HL-60/S4 (cell line): ENCODE results near the gene WFDC1.

Experiments used
- in situ Hi-C: fragments of 300-500 bp; cut with MboI; formaldehyde crosslinking; loops from 2 replicates; pipeline ENCODE4 v1.14.3; 2022; ENCODE audit warnings: low sequenced_read_pairs

The WFDC1 gene, protein sequence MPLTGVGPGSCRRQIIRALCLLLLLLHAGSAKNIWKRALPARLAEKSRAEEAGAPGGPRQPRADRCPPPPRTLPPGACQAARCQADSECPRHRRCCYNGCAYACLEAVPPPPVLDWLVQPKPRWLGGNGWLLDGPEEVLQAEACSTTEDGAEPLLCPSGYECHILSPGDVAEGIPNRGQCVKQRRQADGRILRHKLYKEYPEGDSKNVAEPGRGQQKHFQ

DNA sequence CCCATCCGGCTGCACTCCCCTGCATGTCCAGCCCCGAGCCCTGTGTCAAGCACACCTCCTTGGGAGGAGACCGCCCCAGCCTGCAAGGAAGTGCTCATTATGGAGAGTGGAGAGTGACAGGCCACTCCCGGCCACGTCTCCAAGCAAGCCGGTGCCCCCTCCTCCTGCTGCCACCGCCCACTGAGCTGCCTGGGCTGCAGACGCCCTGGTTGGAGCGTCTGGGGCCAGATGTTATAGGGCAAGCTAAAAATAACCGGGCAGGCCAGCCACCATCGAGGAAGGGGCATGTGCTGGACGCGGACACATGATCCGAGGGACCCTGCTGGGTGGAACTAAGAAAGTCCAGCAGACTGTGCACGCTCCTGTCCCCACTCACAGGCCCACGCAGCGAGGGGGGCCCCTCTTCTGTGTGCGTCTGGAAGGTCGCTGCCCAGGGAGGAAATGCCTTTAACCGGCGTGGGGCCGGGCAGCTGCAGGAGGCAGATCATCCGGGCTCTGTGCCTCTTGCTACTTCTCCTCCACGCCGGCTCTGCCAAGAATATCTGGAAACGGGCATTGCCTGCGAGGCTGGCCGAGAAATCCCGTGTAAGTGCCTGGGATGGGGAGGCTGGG is at the start of gene WFDC1:
TSS of gene WFDC1 (plus strand) at position 348 of the 612 bp plus-strand sequence. CDS start at position 442, 94 bp downstream.
- in situ Hi-C loops: loop anchor here (25.0 kb wide), 1 partner anchor 193 kb away; no protein-coding TSS in a partner anchor

DNA sequence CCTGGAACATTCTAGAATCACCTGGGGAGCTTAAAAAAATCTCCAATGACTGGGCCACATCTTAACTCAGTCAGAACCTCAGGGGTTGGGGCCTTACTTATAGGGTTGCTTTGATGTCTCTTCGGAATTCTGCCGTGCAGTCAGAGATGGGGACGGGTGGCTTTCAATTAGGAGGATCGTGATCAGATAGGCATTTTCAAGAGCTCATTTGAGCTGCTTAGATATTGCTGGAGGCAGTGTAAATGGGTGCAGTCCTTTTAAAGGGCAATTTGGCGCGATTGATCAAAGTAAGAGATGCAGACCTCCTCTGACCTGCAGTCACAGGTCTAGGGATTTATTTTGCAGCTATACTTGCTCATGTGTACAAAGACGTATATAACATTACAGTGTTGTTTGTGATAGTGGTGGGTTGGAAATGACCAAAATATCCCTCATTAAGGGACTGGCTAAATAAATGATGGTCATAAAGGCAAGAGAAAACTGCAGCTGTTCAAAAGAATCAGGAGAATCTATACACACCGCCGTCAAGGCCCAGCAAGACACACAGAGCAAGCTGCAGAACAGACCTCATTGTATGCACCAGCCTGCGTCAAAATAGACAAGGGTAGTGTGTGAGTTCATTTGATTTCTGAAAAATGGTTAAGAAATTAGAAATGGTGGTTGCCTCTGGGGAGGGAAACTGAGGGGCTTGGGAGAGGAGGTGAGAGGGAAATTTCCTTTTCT is 48.6 kb upstream of the WFDC1 start:
- in situ Hi-C loops: no loop called here

DNA sequence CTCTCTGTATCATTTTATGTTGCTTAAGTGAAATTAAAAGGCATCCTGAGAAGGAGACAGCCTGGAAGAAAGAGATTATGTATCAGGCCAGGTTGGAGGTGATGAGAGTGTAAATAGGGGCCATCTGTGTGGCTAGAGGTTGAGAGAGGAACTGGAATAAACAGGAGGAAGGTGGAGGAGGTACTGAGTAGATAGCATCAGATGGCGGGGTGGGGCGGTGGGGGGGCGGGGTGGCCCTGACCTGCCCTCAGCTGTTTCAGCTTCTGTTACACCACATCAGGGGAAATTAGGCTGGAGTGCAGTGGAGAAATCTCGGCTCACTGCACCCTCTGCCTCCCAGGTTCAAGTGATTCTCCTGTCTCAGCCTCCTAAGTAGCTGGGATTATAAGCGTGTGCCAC is 48.0 kb upstream of the WFDC1 start:
- in situ Hi-C loops: no loop called here

DNA sequence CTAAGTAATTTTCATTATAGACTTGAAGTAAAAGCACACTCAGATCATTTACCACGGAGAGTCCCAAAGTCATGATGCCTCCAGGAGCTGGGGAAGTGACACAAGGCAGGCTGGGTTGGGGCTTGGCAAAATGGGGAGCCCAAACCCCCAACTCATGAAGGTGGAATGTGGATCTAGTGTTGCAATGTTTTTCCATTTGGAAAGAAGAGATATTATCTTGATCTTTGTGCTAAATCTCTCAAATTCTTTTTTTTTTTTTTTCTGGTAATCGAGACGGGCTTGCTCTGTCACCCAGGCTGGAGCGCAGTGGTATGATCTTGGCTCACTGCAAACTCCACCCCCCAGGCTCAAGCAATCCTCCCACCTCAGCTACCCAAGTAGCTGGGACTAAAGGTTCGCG is 47.3 kb upstream of the WFDC1 start:
- in situ Hi-C loops: no loop called here

DNA sequence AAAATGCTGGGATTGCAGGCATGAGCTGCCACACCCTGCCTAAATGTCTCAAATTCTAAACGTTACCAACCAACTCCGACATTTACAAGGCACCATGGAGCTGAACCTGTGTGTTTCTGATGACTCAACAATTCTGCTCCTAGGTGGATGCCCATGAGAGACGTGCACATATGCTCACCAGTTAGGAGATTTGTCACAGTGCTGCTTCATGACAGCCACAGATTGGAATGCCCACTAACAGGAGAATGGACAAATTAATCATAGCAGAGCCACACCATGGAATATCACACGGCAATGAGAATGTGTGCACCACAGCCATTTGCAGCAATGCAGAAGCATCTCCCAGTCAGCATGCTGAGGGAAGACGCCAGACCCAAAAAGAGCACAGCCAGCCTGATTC is 46.8 kb upstream of the WFDC1 start:
- in situ Hi-C loops: no loop called here

DNA sequence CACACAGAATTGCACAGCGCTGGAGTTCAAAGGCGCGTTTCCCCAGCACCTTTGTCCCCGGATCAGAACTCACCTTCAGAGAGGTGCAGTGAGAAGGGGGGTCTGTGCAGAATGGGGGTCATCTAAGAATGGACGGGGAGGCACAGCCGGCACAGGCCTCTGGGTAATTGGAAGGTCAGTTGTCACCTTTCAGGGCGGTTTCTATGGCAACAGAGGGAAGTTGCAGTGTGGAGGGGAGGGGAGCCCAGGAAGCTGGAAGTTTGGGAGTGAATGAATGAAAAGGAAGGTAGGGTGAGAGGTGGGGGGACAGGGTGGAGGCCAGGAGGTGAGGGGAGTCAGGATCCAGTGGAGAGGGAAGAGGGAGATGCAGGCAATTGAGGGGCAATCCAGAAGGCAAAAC is 42.5 kb upstream of the WFDC1 start:
- in situ Hi-C loops: no loop called here

DNA sequence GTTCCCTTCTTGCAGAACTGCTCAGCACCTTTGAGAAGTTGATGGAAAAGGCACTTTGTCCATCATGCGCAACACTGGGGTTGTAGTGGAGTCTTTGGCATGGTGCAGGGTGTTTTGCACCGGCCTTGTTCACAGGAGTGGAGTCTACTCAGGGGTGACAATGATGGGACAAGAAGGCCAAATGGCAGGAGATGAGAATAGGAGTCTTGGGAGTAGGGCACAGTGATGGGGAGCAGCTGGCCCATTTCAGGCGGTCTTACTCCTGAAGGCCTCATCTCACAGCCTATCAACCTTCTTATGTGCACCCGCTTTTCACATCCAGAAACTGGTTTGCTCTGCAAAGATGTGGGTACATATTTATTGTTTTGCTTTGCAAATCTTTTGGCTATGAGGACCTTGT is 41.5 kb upstream of the WFDC1 start:
- in situ Hi-C loops: no loop called here

DNA sequence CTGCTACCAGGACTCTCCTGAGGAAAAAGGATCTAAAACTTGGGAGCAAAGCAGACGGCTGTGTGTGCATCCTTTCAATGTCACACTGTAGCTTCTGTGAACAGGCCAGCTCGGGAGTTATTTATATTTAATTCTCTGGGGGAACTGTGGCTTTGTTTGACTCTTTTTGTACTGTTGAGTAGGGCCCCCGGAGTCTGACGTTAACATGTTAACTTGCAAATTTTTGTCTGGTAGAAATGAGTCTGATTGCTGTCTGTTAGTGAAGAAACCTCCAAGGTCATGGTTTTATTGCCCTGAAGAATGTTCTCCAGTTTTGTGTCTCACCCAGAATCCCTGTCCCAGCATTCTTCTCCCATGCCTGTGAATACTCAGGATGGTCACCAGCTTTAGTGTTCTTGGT is 40.6 kb upstream of the WFDC1 start:
- in situ Hi-C loops: no loop called here

DNA sequence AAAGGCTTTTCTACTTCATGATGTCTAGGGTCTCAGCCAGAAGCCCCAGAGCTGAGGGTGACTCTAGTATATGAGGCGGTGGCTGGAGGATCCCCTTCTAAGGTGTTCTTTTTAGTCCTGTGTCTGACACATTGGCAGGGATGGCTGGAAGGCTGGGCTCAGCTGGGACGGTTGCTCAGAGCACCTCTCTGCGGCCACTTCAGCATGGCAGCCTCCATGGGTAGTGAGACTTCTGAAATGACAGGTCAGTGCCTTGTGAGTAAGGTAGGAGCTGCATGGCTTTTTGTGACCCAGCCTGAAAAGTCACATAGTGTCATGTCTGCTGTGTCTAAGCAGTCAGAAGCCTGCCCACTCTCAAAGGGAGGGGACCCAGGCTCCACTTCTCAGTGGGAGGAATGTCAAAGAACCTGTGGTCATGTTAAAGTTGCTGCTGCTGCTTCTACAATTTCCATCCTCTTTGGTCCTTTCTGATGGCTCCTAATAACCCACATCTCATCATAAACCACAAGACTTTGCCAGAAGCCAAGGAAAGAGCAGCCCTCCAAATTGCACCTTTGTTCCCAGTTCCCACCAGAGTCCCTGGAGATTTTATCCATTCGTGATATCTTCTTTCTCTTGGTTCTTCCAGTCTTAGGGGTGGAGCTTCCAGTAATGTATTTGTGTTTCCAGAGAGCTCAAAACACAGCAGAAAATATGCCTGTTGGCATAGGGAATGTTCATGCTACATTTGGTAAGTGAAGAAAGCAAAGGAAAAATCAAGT is 39.4 kb upstream of the WFDC1 start:
- in situ Hi-C loops: no loop called here

DNA sequence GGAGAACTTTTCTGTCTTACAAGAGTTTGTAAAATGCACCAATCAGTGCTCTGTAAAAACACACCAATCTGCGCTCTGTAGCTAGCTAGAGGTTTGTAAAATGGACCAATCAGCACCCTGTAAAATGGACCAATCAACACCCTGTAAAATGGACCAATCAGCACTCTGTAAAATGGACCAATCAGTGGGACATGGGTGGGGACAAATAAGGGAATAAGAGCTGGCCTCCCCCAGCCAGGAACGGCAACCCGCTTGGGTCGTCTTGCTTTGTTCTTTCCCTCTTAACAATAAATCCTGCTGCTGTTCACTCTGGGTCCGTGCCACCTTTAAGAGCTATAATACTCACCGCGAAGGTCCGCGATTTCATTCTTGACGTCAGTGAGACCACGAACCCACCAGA is 36.4 kb upstream of the WFDC1 start:
- in situ Hi-C loops: no loop called here

DNA sequence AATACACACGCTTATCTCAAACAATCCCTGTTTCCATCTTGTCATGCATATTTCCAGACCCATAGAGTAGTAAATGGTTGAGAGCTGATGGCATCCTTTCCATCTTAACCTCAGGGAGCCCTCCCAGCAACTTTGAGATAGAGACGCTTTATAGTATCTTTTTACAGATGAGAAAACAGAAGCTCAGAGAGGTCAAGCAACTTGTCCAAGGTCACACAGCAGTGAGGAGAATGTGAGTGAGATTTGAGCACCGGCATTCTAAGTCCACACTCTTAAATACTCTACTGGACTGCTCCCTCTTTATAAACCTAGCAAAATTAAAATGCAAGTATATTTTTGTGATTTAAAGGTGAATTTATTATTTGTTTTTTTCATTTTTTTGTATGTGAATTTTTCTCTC is 35.0 kb upstream of the WFDC1 start:
- in situ Hi-C loops: no loop called here

DNA sequence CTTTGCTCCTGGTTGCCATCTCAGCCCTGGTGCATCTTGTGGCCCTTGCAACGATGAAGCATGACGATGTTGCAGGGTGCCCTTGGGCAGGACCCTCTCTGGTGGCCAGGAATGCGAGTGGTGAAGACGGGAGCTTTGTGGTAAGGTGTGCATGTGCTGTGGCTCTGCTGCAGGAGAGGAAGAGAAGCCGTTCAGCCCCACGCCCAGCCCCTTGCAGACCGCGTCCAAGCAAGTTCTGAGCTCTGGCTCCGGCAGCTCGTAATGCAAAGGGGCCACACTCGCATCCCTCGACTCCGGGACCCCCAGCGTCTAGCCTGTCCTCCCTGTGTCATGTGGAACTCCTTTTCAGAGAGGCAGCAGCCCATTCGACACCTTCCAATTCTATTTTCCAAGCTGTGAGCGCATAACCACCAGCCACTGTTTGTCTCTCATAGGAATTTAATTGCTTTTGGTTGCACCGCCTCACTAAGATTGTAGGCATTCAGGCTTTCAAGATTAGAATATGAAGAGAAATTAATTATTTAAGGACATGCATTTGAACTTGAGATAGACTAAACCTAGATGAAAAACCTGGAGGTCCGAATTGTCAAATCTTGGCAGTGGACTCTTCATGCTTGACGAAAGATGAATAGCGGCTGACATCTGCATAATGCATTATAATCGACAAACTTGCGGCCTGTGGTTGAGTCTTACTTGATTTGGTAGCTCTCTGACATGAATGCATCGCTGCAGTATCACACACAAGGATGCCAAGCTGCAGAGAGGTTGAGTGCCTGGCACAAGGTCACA is 33.7 kb upstream of the WFDC1 start:
- in situ Hi-C loops: no loop called here

DNA sequence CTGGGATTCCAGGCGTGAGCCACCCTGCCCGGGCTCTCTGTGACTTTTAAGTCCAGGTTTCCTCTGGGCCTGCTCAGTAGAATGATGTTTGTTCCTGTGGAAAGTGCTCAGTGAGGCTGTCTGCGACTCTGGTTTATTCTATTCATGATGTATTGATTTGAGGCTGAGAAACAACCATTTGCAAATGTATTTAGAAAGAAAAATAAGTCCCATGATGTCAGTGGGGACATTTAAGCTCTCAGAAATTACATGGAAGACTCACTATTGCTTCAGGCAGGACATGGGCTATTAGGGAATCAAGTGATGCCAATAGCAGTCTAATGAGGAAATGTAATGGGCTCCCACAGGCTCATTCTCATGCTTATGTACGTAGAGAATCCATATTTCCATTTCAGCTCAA is 32.6 kb upstream of the WFDC1 start:
- in situ Hi-C loops: no loop called here

DNA sequence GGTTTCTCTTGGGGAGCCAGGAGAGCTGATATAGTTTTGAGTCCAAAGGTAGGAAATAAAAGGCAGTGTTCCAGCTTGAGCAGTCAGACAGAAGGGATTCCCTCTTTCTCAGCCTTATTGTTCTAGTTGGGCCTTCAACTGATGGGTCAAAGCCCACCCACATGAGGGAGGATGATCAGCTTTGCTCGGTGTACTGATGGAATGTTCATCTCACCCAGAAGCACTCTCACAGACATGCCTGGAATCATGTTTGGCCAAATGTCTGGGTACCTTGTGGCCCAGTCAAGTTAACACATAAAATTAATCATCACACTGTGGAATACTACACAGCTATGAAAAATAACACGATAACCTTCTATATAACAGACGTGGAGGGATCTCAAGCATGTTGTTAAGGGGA is 31.7 kb upstream of the WFDC1 start:
- in situ Hi-C loops: no loop called here

DNA sequence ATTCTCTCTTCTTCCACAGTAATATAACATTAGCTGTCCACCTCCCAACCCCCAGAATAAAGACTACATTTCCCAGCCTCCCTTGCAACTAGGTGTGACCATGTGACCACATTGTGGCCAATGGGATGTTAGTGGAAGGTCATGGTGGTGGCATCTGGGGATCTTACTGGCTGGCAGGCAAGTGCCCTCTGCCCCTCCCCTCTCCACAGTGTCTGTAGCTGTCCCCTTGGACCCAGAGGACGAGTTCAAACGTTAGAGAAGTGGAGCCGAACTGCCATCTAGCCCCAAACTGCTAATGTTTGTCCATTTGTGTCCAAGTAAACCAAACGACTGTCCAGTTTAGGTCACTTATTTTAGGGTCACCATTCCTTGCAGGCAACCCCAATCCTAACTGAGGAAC is 28.2 kb upstream of the WFDC1 start:
- in situ Hi-C loops: no loop called here

DNA sequence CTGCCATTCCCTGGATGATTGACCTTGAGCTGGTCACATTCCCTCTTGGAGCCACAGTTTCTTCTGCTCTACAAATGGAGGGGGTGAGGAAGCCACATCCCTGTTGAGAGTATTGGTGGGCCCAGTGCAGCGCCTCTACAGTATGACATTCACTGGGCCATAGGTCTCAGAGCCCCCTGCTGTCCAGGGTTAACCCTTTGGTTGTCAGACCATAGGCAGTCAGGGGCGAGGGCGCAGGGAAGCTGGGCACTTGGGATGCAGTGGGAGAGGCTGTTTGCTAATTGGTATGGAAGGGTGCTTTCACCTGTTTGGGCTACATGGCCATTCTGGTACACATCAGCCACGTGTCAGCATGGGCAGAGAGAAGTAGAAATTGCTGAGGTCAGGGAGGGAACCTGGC is 27.3 kb upstream of the WFDC1 start:
- in situ Hi-C loops: no loop called here

DNA sequence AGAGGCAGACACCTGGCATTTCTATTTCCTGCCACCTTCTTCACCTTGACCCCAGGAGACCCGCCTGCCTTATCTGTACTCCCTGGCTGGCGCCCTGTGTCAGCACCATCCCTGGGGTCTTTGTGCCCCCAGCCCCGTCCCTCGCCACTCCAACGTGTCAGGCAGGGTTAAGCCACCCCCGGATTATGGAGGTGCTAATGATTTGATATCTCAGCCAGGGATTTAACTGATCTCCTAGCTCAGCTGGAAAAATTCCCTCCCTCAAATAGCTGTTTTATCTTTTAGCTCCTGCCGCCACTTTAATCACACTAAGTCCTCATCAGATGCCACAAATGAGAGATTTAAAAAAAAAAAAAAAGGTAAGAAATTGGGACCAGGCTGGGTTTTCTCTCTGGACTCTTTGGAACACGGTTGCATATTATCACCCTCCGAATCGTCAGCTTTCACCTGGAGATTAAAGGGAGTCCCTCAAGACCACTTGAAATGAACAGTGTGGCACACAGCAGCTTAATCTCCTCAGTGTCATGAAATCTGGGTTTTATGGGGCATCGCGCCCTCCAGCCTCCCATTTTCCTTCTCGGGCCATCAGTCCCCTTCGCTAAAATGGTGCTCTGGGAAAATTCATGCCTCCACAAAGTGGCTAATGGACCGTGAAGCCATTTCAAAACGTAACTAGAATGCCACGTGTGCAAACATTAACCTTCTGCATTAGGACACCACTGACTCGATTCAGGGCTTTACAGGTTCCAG is 26.2 kb upstream of the WFDC1 start:
- in situ Hi-C loops: no loop called here

DNA sequence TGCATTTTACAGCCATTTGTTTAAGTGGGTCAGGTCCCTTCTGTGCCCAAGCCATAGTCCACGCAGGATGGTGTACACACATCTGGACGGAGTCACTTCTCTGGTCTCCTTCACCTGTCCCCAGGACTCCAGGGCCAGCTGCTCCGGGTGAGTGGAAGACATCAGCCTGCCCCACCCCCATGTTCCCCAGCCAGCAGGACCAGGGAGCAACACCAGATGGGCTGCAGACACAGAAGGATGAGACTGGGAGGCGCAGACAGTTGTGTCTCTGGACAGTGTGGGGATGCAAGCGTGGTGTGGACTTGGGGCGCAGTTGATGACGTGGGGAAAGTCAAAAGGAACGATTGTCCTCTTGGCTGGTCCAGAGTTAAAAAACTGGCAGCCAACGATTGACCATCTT is 24.6 kb upstream of the WFDC1 start:
- in situ Hi-C loops: no loop called here

DNA sequence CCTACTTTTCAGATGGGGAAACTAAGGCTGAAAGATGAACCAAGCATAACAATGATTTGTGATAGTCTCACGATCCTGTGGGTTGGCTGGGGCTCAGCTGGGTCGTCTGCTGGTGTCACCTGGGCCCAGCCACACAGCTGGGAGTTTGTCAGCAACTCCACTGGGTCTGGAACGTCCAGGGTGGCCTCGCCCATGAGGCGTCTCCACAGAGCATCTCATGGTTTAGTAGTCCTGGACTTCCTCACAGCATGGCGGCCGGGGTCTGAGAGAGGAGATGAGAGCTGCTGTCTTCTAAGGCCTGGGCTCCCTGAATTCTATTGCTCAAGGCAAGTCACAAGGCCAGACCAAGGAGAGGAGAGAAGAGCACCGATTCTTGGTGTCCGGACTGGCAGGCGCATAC is 24.1 kb upstream of the WFDC1 start:
- in situ Hi-C loops: no loop called here

DNA sequence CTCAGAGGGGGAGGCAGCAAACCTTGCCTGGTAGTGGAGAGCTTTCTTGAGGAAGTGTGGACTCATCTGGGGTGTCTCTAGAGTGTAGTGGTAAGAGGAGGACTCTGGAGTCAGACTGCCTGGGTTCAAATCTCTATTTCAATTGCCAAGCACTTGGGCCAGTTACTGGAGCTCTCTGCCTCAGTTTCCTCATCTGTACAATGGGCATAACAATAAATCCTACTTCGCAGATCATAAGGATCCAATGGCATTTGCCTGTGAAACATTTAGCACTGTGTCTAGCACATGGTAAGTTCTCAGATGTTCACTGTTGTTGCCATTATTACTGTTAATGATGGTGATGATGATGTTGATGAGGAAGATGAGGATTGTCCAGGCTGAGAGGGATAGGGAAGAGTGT is 23.6 kb upstream of the WFDC1 start:
- in situ Hi-C loops: no loop called here
